Stimulated activated CD8-positive, alpha-beta memory T cell treated with anti-CD3 and anti-CD28 coated beads, Interleukin-12 subunit alpha, Interleukin-12 subunit beta, amount 100 ng/mL, for 1 hour (primary cell): ENCODE results near the gene TMED4.

ENCODE experiments used
- DNase-seq: peaks from one replicate; pipeline ENCODE4 v3.0.0-alpha.2; 2020; ENCODE audit warnings: low read depth

TMED4 gene

DNA sequence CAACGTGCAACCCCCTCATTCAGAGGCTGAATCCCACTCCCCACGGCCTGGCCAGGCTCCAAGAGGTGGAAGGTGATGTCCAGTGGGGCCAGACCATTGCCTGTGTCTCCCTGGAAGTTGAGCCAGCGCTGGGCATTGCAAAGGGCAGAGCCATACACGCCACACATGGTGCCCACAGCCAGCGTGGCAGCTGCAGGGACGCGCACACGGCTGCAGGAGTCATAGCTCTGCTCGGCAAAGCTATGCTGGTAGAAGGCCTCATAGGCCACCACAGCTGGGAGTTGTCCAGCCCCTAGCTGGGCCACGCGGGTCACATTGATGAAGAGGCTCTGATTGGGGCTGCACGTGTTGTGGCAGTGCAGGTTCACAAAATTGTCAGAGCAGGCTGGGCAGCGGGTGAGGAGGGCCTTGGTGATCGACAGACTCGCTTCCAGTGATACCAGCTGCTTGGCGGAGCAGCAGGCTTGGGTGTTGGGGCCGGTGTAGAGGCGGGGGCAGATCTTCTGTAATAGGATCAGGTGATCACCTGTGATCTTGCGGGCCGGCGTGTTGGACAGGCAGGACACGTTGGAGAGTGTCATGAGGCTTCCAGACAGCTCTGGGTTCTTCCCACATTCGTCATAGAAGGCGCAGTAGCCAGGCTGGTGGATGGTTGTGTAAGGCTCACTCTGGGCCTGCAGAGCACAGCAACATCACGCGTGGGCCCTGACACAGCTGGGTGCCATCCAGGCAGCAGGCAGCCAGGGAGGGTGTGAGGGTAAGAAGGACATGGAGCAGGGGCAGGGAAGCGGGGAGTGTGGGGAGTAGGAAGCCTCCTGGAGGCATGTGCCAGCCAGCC is 42.1 kb downstream of the TMED4 start:
- DNase-seq: no peak

DNA sequence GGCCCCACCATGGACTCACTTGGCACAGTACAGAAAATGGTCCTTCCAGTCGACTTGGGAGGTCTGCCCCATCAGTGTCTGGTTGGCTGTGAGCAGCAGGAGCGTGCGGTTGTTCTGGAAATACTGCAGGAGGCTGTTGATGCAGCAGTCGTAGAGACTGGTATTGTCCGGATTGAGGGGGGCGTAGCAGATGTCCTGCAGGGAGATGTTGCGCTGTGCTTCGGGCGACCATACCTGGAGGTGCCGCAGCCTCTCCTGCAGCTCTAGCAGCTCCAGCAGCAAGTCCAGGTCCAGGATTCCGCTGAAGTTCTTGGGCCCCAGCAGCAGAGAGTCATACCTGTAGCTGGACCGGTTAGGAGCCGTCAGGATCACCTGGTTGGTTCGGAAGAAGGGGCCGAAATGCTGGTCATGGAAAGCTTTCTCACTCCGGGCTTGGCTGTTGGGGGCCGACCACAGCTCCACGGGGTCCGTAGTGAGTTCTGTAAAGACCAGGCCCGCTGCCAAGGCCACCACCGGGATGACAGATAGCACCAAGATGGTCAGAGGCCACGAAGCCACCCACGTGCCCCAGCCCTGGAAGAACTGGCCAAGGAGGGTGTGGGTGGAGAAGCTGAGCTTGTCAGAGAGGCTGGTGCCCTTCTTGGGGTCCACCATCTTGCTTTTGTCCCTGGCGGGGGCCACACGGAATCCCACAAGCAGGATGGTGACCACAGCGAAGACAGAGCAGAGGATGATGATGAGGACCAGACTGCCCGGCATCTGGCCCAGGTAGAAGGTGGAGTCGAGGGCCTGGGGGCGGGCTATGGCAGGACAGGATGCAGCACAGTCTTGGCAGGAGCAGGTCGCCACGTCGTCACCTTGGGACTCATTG is 43.0 kb downstream of the TMED4 start:
- no peak for DNase-seq

GRCh38 chr7:44538093-44538797 is 43.8 kb downstream of the TMED4 start:
- no peak for DNase-seq

DNA sequence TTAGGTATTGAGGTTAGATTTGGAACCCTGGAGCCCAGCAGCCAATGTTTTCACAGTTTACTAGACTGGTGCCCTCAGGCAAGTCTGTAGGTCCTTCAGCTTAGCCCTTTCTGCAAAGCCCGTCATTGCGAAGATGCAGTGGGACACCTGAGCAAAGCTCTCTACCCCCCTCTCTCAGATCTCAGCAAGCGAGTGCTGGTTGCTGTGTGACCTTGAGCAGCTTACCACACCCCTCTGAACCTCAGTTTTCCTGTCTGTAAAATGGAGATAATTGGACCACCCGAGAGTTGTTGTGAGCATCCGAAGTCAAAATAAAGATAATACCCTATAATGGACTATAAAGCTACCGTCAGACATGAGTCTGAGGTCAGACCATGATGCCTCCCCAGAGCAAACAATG is 44.6 kb downstream of the TMED4 start:
- DNase-seq: no peak

DNA sequence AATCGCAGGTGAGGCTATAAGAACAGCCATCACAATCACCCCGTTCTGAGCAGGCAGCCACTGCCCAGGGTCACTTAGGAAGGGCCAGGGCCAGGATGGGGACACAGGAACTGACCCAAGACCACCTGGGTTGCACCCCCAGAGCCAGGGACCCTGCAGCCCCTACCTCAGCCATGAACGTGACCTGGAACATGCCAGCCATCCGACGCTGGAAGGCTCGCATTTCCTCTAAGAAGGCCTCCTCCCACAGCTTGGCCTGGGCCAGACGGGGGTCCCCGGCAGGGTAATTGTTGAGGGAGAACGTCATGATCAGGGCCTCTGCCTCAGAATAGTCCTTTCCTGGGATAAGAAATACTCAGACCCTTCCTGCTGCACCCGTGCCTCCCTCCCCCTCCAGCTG is 45.9 kb downstream of the TMED4 start:
- no peak for DNase-seq

GRCh38 chr7:44535348-44536064 is 46.5 kb downstream of the TMED4 start:
- no peak for DNase-seq

- DNase-seq: peak; percentile 13
These were observed 47.5 kb downstream of the TMED4 start for GRCh38 chr7:44534501-44534900.

DNA sequence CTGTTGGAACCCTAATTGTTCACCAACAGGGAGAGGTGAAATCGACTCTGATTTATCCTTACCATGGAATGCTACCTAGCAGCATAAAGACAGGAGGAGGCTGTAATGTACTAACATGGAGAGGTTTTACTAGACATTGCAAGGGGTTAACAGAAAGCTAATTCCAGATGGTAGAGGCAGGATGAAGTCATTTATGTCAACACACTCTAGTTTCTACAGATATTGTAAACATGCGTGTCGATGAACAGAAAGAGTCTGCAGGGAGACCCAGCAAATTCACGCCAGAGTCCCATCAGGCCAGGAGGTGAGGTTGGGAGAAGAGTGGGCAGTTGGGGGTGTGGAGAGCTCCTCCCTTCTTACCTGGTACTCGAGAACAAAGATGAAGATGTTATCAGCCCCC is 47.9 kb downstream of the TMED4 start:
- DNase-seq: no peak

- no peak for DNase-seq
These were observed 48.6 kb downstream of the TMED4 start for GRCh38 chr7:44533301-44534055.

DNA sequence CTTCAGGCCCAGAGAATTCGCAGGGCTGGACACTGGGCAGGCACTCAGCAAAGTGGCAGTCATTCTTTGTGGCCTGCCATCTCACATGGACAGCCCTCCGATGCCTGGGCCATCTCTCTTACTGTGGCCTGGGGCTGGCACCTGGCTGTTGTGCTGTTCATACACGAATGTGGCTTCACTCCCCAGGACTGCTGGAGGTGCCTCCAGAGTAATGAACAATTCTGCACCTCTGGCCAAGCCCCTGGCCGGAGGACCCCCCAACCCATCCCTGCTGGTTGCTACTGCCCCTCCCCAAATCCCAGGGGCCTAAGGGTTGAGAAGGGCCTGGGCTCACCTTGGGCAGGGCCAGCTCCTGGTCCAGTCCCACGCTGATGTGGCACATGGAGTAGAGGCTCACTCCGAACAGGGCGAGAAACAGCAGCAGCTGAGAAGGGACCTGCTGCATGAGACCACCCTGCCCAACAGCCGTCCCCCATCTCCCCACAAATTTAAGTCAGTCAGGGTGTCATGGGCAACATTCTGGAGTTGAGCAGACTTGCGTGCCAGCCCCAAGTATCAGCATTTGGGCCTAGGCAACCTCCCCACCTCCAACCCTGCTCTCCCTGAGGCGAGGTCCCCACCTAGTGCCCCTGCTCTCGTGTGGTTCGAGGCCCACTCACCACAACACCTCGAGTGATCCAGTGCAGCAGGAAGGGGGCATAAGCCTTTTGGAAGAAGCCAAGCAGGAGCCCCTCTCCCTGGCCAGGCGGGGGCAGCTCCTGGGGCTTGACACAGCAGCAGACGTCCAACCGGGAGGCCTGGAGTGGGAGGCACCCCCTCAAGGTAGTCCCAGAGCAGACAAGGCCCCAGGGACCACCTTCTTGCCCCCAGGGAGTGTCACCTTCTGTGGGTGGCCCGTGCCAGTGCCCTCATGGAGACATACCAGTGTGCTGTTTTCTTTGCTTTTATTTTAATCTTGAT is 50.3 kb downstream of the TMED4 start:
- DNase-seq: no peak

GRCh38 chr7:44530990-44531389 is 51.0 kb downstream of the TMED4 start:
- no peak for DNase-seq
